DMS 273 (cell line): ENCODE measurements around the gene SEC63.
"Not testable (repeated sequence)": the region's sequence is repeated elsewhere in the genome, so short reads cannot be mapped to it uniquely, and the experiment has no call there.

Experiments
- DNase-seq: peaks from one replicate; lab custom pipeline; 2025; ENCODE audit not compliant: unreplicated experiment; lab: John Stamatoyannopoulos, UW

SEC63 gene

GRCh38 chr6:107976155-107976783 is 18.3 kb upstream of the SEC63 start:
- no peak for DNase-seq

GRCh38 chr6:107973594-107973993 is 15.6 kb upstream of the SEC63 start:
- no peak for DNase-seq

GRCh38 chr6:107972413-107973096 is 14.5 kb upstream of the SEC63 start:
- no peak for DNase-seq

DNA sequence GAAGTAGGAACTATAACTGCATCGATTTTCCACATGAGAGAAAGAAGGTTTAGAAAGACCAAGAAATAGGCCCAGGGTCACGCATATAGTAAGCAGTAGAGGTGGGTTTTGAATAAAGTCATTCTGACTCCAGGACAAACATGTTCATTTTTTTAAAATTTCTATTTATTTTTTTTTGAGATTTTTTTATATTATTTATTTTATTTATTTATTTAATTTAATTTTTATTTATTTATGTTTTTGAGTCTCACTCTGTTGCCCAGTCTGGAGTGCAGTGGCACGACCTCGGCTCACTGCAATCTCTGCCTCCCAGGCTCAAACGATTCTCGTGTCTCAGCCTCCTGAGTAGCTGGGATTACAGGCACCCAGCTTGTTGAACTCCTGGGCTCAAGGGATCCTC is 13.2 kb upstream of the SEC63 start:
- DNase-seq = no peak

DNA sequence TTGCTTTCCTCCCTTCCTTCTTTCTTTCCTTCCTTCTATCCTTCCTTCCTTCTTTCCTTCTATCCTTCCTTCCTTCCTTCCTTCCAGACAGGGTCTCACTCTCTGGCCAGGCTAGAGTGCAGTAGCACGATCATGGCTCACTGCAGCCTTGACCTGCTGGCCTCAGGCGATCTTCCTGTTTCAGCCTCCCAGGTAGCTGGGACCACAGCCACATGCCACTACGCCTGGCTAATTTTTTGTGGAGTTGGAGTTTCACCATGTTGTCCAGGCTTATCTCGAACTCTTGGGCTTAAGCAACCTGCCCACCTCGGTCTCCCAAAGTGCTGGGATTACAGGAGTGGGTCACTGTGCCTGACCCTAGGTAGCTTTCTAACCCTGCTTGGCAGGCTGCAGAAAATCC is 12.2 kb upstream of the SEC63 start:
- no peak for DNase-seq

- DNase-seq = no peak
Measured at GRCh38 chr6:107968081-107968480, 10.1 kb upstream of the SEC63 start.

- no peak for DNase-seq
Measured at GRCh38 chr6:107965746-107966145, 7.7 kb upstream of the SEC63 start.

- DNase-seq = no peak
Measured at GRCh38 chr6:107962723-107963122, 4.7 kb upstream of the SEC63 start.

DNA sequence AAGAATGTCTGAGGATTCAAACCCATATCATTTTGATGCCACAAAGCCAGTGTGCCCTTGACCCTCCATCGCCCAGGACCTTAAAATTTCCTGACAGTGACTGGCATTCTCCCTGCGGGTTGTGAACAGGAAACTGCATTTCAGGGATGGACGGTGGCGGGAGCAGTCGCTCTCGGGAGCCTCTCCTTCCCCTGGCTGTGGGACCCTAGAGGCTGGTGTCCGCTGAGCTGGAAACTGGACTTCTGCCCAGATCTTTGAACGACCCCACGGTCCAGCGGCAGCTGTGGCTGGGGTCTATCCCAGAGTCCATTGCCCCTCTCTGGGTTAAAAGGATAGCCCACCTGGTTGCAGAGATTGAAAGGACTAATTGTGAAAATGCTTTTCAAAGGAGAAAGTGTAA is 1.4 kb upstream of the SEC63 start:
- DNase-seq = no peak

DNA sequence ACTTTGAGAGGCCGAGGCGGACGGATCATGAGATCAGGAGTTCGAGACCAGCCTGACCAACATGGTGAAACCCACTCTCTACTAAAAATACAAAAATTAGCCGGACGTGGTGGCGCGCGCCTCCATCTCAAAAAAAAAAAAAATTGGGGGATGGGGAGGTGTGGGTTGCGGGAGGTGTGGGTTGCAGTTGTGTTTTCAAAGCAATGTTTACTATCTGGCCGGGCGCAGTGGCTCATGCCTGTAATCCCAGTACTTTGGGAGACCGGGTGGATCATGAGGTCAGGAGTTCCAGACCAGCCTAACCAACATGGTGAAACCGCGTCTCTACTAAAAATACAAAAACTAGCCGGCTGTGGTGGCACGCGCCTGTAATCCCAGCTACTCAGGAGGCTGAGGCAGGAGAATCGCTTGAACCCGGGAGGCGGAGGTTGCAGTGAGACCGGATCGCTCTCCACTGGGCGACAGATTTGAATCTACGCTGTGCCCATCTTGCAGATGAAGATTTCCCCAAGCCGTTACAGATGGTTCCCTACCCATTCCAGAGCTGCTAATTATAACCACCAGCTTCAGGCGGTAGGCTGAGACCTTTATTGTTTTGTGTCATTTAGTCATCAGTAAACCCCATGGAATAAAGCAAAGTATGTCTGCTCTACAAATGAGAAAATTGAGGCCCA is 818 bp upstream of the SEC63 start:
- DNase-seq = not testable (repeated sequence)

GRCh38 chr6:107957308-107957908 is 600 bp downstream of the SEC63 start:
- peak; percentile 89 for DNase-seq

DNA sequence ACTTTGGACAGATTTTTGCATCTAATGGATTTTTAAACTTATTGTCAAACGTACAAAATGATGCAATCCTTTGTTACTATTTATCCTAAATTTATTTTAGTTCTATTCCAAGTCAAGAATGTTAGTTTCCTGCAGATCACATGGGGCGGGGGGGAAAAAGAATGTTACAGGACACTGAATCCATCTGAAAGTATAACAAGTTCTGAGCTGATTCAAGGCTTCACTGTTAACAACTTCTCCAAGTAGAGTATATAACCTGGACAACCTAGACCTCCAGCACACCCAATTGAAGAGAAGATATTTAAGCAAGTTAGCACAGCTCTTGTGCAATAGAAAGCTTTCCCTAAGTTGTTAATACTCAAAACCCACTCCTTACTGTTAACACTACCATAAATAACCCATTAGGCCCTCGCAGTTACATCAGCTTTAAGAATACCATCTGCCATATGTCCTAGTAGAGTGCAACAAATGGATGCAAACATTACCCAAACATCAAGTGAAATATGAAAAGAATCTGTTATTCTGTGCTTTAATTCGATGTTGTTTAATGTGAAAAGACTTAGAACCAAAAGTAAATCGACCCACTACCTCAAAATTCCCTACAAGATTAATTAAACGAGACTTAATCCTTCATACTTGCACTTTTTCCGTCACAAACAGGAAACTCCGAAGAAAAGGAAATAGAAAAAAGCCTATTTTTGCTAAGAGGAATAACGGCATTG is 1.3 kb downstream of the SEC63 start:
- DNase-seq = peak; percentile 68

DNA sequence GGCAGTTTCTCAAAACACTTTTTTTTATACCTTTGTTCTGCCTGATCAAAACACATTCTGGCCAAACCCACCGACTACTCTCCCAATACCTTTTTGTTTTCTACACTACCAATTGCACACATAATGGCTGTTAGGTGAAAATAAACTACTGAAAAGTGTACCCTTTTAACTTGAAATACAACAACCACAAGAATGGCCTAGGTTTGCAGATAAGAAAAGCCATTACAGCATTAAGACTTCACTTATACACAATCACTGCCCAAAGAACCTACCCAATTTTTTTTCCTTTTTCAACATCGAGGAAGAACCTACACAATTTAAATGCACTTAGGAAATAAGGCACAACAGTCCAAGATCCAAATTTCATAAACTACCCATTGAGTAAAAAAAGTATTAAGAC is 1.8 kb downstream of the SEC63 start:
- no peak for DNase-seq

GRCh38 chr6:107953858-107954414 is 4.1 kb downstream of the SEC63 start:
- DNase-seq = not testable (repeated sequence)

GRCh38 chr6:107943626-107944439 is 14.2 kb downstream of the SEC63 start:
- DNase-seq = no peak

- DNase-seq = no peak
Measured at GRCh38 chr6:107942142-107942541, 15.9 kb downstream of the SEC63 start.

- DNase-seq = no peak
Measured at GRCh38 chr6:107941627-107942026, 16.4 kb downstream of the SEC63 start.

GRCh38 chr6:107941199-107941598 is 16.8 kb downstream of the SEC63 start:
- no peak for DNase-seq

- DNase-seq = not testable (repeated sequence)
Measured at GRCh38 chr6:107936910-107937292, 21.1 kb downstream of the SEC63 start.
